HEK293 (cell line): Measurements from ENCODE around the gene GADD45GIP1.

Source experiments
- CTCF ChIA-PET: fragments of 350-600 bp; formaldehyde crosslinking; extraction: SDS; loops from one replicate; lab custom pipeline; 2021; ENCODE audit warnings: antibody characterized with exemption; lab: Yijun Ruan, JAX
- POLR2A ChIA-PET: fragments of 300-600 bp; formaldehyde crosslinking; extraction: SDS; loops from one replicate; lab custom pipeline; 2020; ENCODE audit warnings: antibody characterized with exemption, inconsistent platforms; lab: Yijun Ruan, JAX
- H3K27ac ChIP-seq: fragments of 200-500 bp; sonication (Bioruptor generic); 2 replicates; pipeline ENCODE4 v1.5.1; 2014; ENCODE audit warnings: low read depth, low read length, control low read depth, inconsistent platforms; ENCODE audit errors: extremely low read depth
- H3K36me3 ChIP-seq, 2 experiments: fragments of 200-500 bp in 1 of 2; sonication (Bioruptor generic) in 1 of 2; 1 replicate in 1 of 2; 2 replicates in 1 of 2; pipeline ENCODE4 v1.5.1; 2014 to 2017; ENCODE audit warnings: inconsistent platforms in 2 of 2, low read length in 2 of 2; ENCODE audit not compliant: control insufficient read depth in 2 of 2, insufficient read depth in 1 of 2
- H3K4me1 ChIP-seq: fragments of 200-500 bp; sonication (Bioruptor generic); 2 replicates; pipeline ENCODE4 v1.5.1; 2014; ENCODE audit warnings: mild to moderate bottlenecking, low read length, inconsistent platforms; ENCODE audit not compliant: control insufficient read depth, insufficient read depth
- H3K4me3 ChIP-seq: 2 replicates; pipeline ENCODE4 v1.5.1; 2011; ENCODE audit warnings: low read depth, mild to moderate bottlenecking, control low read depth, low read length, moderate library complexity
- H3K9me3 ChIP-seq: fragments of 200-500 bp; sonication (Bioruptor generic); 2 replicates; pipeline ENCODE4 v1.5.1; 2014; ENCODE audit warnings: low read depth, low read length, inconsistent platforms; ENCODE audit not compliant: control insufficient read depth, insufficient read depth
- GFI1B ChIP-seq: fragments of 450-650 bp; formaldehyde crosslinking; IDR thresholded peaks from 2 replicates; pipeline ENCODE4 v1.5.1; 2016; ENCODE audit warnings: missing biosample characterization, missing genetic modification characterization
- KLF1 ChIP-seq: fragments of 450-650 bp; formaldehyde crosslinking; IDR thresholded peaks from 2 replicates; pipeline ENCODE4 v1.5.1; 2016; ENCODE audit warnings: missing biosample characterization, missing genetic modification characterization
- KLF8 ChIP-seq: fragments of 450-650 bp; formaldehyde crosslinking; IDR thresholded peaks from 2 replicates; pipeline ENCODE4 v1.5.1; 2016; ENCODE audit warnings: missing biosample characterization, missing genetic modification characterization
- PRDM1 ChIP-seq: fragments of 450-650 bp; formaldehyde crosslinking; IDR thresholded peaks from 2 replicates; pipeline ENCODE4; 2016; ENCODE audit warnings: missing biosample characterization, missing genetic modification characterization
- SETDB1 ChIP-seq: IDR thresholded peaks from one replicate; pipeline ENCODE4 v1.6.1; 2017; ENCODE audit warnings: mild to moderate bottlenecking, low read length, moderate library complexity, mixed read lengths; ENCODE audit not compliant: insufficient read length
- ZEB2 ChIP-seq: fragments of 450-650 bp; formaldehyde crosslinking; IDR thresholded peaks from 2 replicates; pipeline ENCODE4 v1.5.1; 2016; ENCODE audit warnings: missing biosample characterization, missing genetic modification characterization
- ZFHX2 ChIP-seq: fragments of 450-650 bp; formaldehyde crosslinking; conservative IDR thresholded peaks from 2 replicates; pipeline ENCODE4 v1.5.1; 2016; ENCODE audit warnings: missing biosample characterization, missing genetic modification characterization
- ZFP3 ChIP-seq: fragments of 450-650 bp; formaldehyde crosslinking; IDR thresholded peaks from 2 replicates; pipeline ENCODE4 v1.5.1; 2016; ENCODE audit warnings: low read depth, missing biosample characterization, missing genetic modification characterization
- ZNF133 ChIP-seq: fragments of 450-650 bp; formaldehyde crosslinking; IDR thresholded peaks from 2 replicates; pipeline ENCODE4 v1.5.1; 2016; ENCODE audit warnings: missing biosample characterization, missing genetic modification characterization
- ZNF140 ChIP-seq: fragments of 450-650 bp; formaldehyde crosslinking; IDR thresholded peaks from 2 replicates; pipeline ENCODE4 v1.5.1; 2016; ENCODE audit warnings: missing biosample characterization, missing genetic modification characterization
- ZNF184 ChIP-seq: fragments of 450-650 bp; IDR thresholded peaks from 2 replicates; pipeline ENCODE4 v1.5.1; 2018; ENCODE audit warnings: missing biosample characterization, mild to moderate bottlenecking, missing genetic modification characterization
- ZNF2 ChIP-seq: fragments of 450-650 bp; formaldehyde crosslinking; IDR thresholded peaks from 2 replicates; pipeline ENCODE4 v1.5.1; 2016; ENCODE audit warnings: missing biosample characterization, missing genetic modification characterization
- ZNF223 ChIP-seq: fragments of 450-650 bp; formaldehyde crosslinking; IDR thresholded peaks from 2 replicates; pipeline ENCODE4 v1.5.1; 2016; ENCODE audit warnings: missing biosample characterization, missing genetic modification characterization
- ZNF248 ChIP-seq: fragments of 450-650 bp; formaldehyde crosslinking; IDR thresholded peaks from 2 replicates; pipeline ENCODE4 v1.5.1; 2017; ENCODE audit warnings: missing biosample characterization, missing genetic modification characterization
- ZNF324 ChIP-seq: fragments of 450-650 bp; formaldehyde crosslinking; IDR thresholded peaks from 2 replicates; pipeline ENCODE4 v1.5.1; 2016; ENCODE audit warnings: missing biosample characterization, missing genetic modification characterization
- ZNF501 ChIP-seq: fragments of 450-650 bp; formaldehyde crosslinking; IDR thresholded peaks from 2 replicates; pipeline ENCODE4 v1.5.1; 2016; ENCODE audit warnings: missing biosample characterization, missing genetic modification characterization
- ZNF621 ChIP-seq: fragments of 450-650 bp; formaldehyde crosslinking; IDR thresholded peaks from 2 replicates; pipeline ENCODE4 v1.5.1; 2017; ENCODE audit warnings: missing biosample characterization, missing genetic modification characterization
- ZNF623 ChIP-seq: fragments of 450-650 bp; formaldehyde crosslinking; IDR thresholded peaks from 2 replicates; pipeline ENCODE4 v1.5.1; 2016; ENCODE audit warnings: missing biosample characterization, missing genetic modification characterization
- ZNF76 ChIP-seq: fragments of 450-650 bp; formaldehyde crosslinking; IDR thresholded peaks from 2 replicates; pipeline ENCODE4; 2016; ENCODE audit warnings: low read depth, missing biosample characterization, missing genetic modification characterization, borderline replicate concordance
- TF ChIP-seq, protein P1 (sequence below): fragments of 450-650 bp; formaldehyde crosslinking; IDR thresholded peaks from 2 replicates; pipeline ENCODE4 v1.5.1; 2016; ENCODE audit warnings: missing biosample characterization, missing genetic modification characterization
- TF ChIP-seq, protein P2 (sequence below): fragments of 450-650 bp; formaldehyde crosslinking; IDR thresholded peaks from 2 replicates; pipeline ENCODE4 v1.5.1; 2016; ENCODE audit warnings: missing biosample characterization, missing genetic modification characterization
- TF ChIP-seq, protein P3 (sequence below): fragments of 450-650 bp; formaldehyde crosslinking; IDR thresholded peaks from 2 replicates; pipeline ENCODE4 v1.5.1; 2016; ENCODE audit warnings: missing biosample characterization, missing genetic modification characterization
- TF ChIP-seq, protein P4 (sequence below): fragments of 450-650 bp; formaldehyde crosslinking; IDR thresholded peaks from 2 replicates; pipeline ENCODE4; 2016; ENCODE audit warnings: missing biosample characterization, missing genetic modification characterization
- TF ChIP-seq, protein P5 (sequence below): fragments of 450-650 bp; formaldehyde crosslinking; IDR thresholded peaks from 2 replicates; pipeline ENCODE4 v1.5.1; 2016; ENCODE audit warnings: missing biosample characterization, missing genetic modification characterization

GADD45GIP1 gene

DNA sequence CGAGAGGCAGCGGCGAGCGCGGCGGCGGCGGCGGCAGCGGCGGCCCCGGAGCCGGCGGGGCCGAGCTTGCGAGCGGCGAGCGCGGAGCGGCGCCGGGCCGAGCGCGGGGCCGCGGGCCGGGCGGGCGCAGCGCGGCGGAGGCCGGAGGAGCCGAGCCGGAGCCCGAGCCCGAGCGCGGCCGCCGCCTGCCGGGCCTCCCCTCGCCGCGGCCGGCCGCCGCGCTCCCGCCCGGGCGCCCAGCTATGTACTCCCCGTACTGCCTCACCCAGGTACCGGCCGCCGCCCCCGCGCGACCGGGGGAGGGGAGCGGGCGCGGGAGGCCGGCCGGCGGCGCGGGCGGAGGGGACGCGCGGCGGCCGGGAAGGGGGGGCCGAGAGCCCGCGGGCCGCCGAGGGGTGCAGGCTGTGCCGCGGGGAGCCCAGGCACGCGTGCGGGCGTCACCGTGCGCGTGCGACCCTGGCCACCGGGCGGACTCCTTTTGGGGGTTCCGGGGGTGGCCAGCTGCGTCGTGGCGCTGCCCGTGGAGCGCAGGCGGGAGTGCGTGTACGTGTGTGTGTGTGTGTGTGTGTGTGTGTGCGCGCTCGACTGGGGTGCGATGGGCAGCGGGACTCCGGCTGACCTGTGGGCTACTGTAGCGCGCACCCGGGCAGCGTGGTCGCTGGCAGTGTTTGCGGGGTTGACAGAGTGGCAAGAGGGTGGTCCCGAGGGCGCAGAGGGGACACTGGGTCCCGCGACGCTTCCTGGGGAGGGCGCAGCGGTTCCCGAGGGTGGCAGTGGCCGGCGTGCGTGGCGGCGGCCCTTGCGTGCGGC, 38.8 kb upstream of the GADD45GIP1 start (continued):
- TF ChIP-seq ZFHX2 (tag by site-specific recombination), result peak; percentile 78
- TF ChIP-seq, protein P1, sequence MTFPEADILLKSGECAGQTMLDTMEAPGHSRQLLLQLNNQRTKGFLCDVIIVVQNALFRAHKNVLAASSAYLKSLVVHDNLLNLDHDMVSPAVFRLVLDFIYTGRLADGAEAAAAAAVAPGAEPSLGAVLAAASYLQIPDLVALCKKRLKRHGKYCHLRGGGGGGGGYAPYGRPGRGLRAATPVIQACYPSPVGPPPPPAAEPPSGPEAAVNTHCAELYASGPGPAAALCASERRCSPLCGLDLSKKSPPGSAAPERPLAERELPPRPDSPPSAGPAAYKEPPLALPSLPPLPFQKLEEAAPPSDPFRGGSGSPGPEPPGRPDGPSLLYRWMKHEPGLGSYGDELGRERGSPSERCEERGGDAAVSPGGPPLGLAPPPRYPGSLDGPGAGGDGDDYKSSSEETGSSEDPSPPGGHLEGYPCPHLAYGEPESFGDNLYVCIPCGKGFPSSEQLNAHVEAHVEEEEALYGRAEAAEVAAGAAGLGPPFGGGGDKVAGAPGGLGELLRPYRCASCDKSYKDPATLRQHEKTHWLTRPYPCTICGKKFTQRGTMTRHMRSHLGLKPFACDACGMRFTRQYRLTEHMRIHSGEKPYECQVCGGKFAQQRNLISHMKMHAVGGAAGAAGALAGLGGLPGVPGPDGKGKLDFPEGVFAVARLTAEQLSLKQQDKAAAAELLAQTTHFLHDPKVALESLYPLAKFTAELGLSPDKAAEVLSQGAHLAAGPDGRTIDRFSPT (tag by site-specific recombination), result peak; percentile 80
- TF ChIP-seq KLF8 (tag by site-specific recombination), result peak; percentile 58; the same call in 1 of the 2 replicates
- TF ChIP-seq, protein P2, sequence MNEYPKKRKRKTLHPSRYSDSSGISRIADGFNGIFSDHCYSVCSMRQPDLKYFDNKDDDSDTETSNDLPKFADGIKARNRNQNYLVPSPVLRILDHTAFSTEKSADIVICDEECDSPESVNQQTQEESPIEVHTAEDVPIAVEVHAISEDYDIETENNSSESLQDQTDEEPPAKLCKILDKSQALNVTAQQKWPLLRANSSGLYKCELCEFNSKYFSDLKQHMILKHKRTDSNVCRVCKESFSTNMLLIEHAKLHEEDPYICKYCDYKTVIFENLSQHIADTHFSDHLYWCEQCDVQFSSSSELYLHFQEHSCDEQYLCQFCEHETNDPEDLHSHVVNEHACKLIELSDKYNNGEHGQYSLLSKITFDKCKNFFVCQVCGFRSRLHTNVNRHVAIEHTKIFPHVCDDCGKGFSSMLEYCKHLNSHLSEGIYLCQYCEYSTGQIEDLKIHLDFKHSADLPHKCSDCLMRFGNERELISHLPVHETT, result no peak
- no peak for TF ChIP-seq PRDM1 (tag by site-specific recombination)
- TF ChIP-seq, protein P3, sequence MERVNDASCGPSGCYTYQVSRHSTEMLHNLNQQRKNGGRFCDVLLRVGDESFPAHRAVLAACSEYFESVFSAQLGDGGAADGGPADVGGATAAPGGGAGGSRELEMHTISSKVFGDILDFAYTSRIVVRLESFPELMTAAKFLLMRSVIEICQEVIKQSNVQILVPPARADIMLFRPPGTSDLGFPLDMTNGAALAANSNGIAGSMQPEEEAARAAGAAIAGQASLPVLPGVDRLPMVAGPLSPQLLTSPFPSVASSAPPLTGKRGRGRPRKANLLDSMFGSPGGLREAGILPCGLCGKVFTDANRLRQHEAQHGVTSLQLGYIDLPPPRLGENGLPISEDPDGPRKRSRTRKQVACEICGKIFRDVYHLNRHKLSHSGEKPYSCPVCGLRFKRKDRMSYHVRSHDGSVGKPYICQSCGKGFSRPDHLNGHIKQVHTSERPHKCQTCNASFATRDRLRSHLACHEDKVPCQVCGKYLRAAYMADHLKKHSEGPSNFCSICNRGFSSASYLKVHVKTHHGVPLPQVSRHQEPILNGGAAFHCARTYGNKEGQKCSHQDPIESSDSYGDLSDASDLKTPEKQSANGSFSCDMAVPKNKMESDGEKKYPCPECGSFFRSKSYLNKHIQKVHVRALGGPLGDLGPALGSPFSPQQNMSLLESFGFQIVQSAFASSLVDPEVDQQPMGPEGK (tag by site-specific recombination), result peak; percentile 77
- peak; percentile 51; the same call in 1 of the 2 replicates for TF ChIP-seq ZNF223 (tag by site-specific recombination)
- TF ChIP-seq ZNF76 (tag by site-specific recombination), result no peak
- no peak for TF ChIP-seq ZNF621 (tag by site-specific recombination)
- 0 out of 2 replicates have a peak, but pooled peaks have one; percentile 17 for TF ChIP-seq KLF1 (tag by site-specific recombination)
- TF ChIP-seq, all 188 proteins: peak for 16

DNA sequence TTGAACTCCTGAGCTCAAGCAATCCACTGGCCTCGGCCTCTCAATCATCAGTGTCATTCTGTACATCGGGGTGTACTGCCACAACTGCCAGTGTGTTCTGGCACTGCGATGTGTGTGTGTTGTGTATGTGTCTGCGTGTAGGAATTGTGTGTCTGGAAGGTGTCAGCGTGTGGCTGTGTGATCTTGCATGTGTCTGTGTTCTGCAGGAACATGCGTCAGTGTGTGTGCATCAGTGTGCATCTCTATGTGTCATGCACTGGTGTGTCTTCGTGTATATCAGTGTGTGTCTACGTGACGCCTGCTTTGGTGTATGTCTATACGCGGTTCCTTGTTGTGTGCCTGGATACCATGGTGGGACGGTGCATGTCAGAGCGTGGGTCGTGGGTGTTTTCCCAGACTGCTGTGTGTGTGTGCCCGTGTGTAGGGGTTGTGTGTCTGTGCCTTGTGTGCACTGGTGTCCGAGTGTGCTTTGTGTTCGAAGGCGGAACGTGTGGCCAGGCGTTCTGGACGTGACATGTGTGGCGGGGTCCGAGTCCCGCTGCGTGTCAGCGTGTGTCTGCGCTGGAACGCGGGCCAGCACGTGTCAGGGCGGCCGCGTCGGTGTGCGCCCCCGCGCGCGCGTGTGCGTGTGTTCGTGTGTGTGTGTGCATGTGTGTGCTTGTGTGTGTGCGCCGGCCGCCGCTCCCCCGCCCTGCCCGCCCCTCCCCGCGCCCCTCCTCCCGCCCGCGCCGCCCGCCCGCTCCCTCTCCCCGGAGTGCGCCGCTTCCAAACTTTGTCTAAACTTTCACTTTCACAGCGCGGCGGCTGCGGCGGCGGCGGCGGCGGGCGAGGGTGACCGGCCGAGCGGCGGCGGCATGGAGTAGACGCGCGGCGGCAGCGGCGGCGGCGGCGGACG, 37.9 kb upstream of the GADD45GIP1 start, which contains the start of gene NFIX:
NFIX (plus strand) TSS at position 775 of the 895 bp plus-strand sequence. CDS start 363 bp downstream, outside the sequence.
- Histone ChIP-seq H3K27ac (peak within 1 kb of the TSS; percentile 70; the same call in 1 of the 2 replicates), H3K36me3 (peaks cover 0 to 6% of the 10 kb centered on the region in 2 experiments; a peak in 1 of 3 replicates), H3K4me3 (peak within 1 kb of the TSS; percentile 51), H3K4me1 (no peaks in the 10 kb centered on the region), H3K9me3 (no peaks in the 10 kb centered on the region)
- ChIA-PET CTCF (interaction anchor here (0.6 to 1.6 kb wide), 5 partner anchors 9 to 1033 kb away, joined by 3 to 9 read pairs (median 5); partner anchors contain the start of gene RLN3), POLR2A (no interaction called here)
- TF ChIP-seq, protein P4, sequence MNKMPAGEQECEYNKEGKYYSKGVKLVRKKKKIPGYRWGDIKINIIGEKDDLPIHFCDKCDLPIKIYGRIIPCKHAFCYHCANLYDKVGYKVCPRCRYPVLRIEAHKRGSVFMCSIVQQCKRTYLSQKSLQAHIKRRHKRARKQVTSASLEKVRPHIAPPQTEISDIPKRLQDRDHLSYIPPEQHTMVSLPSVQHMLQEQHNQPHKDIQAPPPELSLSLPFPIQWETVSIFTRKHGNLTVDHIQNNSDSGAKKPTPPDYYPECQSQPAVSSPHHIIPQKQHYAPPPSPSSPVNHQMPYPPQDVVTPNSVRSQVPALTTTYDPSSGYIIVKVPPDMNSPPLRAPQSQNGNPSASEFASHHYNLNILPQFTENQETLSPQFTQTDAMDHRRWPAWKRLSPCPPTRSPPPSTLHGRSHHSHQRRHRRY (tag by site-specific recombination), result no peak
- TF ChIP-seq ZNF133, result peak; percentile 37
- TF ChIP-seq ZNF184, result no peak
- peak; percentile 69; the same call in 1 of the 2 replicates for TF ChIP-seq ZEB2 (tag by site-specific recombination)
- TF ChIP-seq ZNF2 (tag by site-specific recombination), result peak; percentile 93
- TF ChIP-seq, protein P5, sequence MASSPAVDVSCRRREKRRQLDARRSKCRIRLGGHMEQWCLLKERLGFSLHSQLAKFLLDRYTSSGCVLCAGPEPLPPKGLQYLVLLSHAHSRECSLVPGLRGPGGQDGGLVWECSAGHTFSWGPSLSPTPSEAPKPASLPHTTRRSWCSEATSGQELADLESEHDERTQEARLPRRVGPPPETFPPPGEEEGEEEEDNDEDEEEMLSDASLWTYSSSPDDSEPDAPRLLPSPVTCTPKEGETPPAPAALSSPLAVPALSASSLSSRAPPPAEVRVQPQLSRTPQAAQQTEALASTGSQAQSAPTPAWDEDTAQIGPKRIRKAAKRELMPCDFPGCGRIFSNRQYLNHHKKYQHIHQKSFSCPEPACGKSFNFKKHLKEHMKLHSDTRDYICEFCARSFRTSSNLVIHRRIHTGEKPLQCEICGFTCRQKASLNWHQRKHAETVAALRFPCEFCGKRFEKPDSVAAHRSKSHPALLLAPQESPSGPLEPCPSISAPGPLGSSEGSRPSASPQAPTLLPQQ, result peak; percentile 66
- no peak for TF ChIP-seq ZNF324
- TF ChIP-seq ZNF248 (tag by site-specific recombination), result no peak
- TF ChIP-seq ZNF501, result 0 out of 2 replicates have a peak, but pooled peaks have one; percentile 44
- no peak for TF ChIP-seq ZNF623 (tag by site-specific recombination)
- no peak for TF ChIP-seq SETDB1
- TF ChIP-seq, protein P3 (tag by site-specific recombination), result peak; percentile 64
- no peak for TF ChIP-seq ZNF140 (tag by site-specific recombination)
- TF ChIP-seq ZFP3 (tag by site-specific recombination), result no peak
- TF ChIP-seq GFI1B (tag by site-specific recombination), result no peak
